CD4-positive, alpha-beta T cell treated with Interleukin-2 at 100 ng/mL for 4 hours (primary cell): ENCODE data around the gene IPPK.

Source experiments
- DNase-seq: peaks from one replicate; pipeline ENCODE4 v3.0.0-alpha.2; 2020; ENCODE audit warnings: low spot score

IPPK gene

GRCh38 chr9:92686954-92687353 is 17.0 kb upstream of the IPPK start:
- DNase-seq, result no peak

GRCh38 chr9:92685022-92685421 is 15.1 kb upstream of the IPPK start:
- DNase-seq, result no peak

- no peak for DNase-seq
Measured at GRCh38 chr9:92682269-92682668, 12.3 kb upstream of the IPPK start.

- no peak for DNase-seq
Measured at GRCh38 chr9:92680166-92681119, 10.5 kb upstream of the IPPK start.

- no peak for DNase-seq
Measured at GRCh38 chr9:92679413-92680165, 9.7 kb upstream of the IPPK start.

- DNase-seq, result no peak
Measured at GRCh38 chr9:92671323-92671722, 1.4 kb upstream of the IPPK start.

- no peak for DNase-seq
Measured at GRCh38 chr9:92669527-92669889, 423 bp downstream of the IPPK start.

- peak; percentile 8 for DNase-seq
Measured at GRCh38 chr9:92668746-92669526, 995 bp downstream of the IPPK start.

- DNase-seq, result no peak
Measured at GRCh38 chr9:92666912-92667532, 2.9 kb downstream of the IPPK start.

GRCh38 chr9:92666236-92666635 is 3.7 kb downstream of the IPPK start:
- no peak for DNase-seq

GRCh38 chr9:92665836-92666235 is 4.1 kb downstream of the IPPK start:
- DNase-seq, result no peak

GRCh38 chr9:92664394-92665152 is 5.4 kb downstream of the IPPK start:
- DNase-seq, result peak; percentile 29

- DNase-seq, result no peak
Measured at GRCh38 chr9:92663951-92664350, 6.0 kb downstream of the IPPK start.

GRCh38 chr9:92663126-92663525 is 6.8 kb downstream of the IPPK start:
- DNase-seq, result no peak

- DNase-seq, result no peak
Measured at GRCh38 chr9:92661743-92662142, 8.2 kb downstream of the IPPK start.

GRCh38 chr9:92661127-92661526 is 8.8 kb downstream of the IPPK start:
- no peak for DNase-seq

GRCh38 chr9:92660266-92660665 is 9.7 kb downstream of the IPPK start:
- DNase-seq, result no peak

- DNase-seq, result no peak
Measured at GRCh38 chr9:92659601-92660000, 10.3 kb downstream of the IPPK start.

GRCh38 chr9:92658611-92659010 is 11.3 kb downstream of the IPPK start:
- DNase-seq, result no peak

GRCh38 chr9:92658176-92658575 is 11.8 kb downstream of the IPPK start:
- no peak for DNase-seq
